HUES48 (cell line): ENCODE results near the gene SOX15.

ENCODE experiments used
- H3K27ac ChIP-seq: one replicate; pipeline ENCODE4 v1.7.0; 2013; ENCODE audit warnings: low read depth, low read length, inconsistent platforms
- H3K27me3 ChIP-seq: 2 replicates; pipeline ENCODE4 v1.6.1; 2013; ENCODE audit warnings: mild to moderate bottlenecking, low read length; ENCODE audit not compliant: control insufficient read depth, insufficient read depth
- H3K36me3 ChIP-seq: 2 replicates; pipeline ENCODE4 v1.6.1; 2013; ENCODE audit warnings: low read length; ENCODE audit not compliant: control insufficient read depth, insufficient read depth
- H3K4me1 ChIP-seq: 2 replicates; pipeline ENCODE4 v1.6.1; 2013; ENCODE audit warnings: mild to moderate bottlenecking, low read length; ENCODE audit not compliant: control insufficient read depth, insufficient read depth
- H3K4me3 ChIP-seq: 2 replicates; pipeline ENCODE4 v1.5.1; 2013; ENCODE audit warnings: mild to moderate bottlenecking, low read depth, low read length
- H3K9ac ChIP-seq: 2 replicates; pipeline ENCODE4 v1.6.1; 2013; ENCODE audit warnings: mild to moderate bottlenecking, low read depth, low read length, moderate library complexity
- H3K9me3 ChIP-seq: 2 replicates; pipeline ENCODE4 v1.6.1; 2013; ENCODE audit warnings: low read length; ENCODE audit not compliant: control insufficient read depth, insufficient read depth

Gene SOX15

GRCh38 chr17:7560172-7561027, 29.5 kb downstream of the SOX15 start:
- H3K4me1 ChIP-seq: peaks cover 43% of the 10 kb centered on the region
- H3K27ac ChIP-seq: peak overlapping the region; percentile 91
- no peaks in the 10 kb centered on the region for H3K27me3 ChIP-seq
- peak overlapping the region; percentile 70 for H3K4me3 ChIP-seq
- no peak overlapping the region for H3K9ac ChIP-seq
- no peaks in the 10 kb centered on the region for H3K9me3 ChIP-seq
- peaks cover 21% of the 10 kb centered on the region for H3K36me3 ChIP-seq

GRCh38 chr17:7559320-7560171, 30.3 kb downstream of the SOX15 start:
- H3K9ac ChIP-seq: no peak overlapping the region
- no peak overlapping the region for H3K27ac ChIP-seq
- peaks cover 43% of the 10 kb centered on the region for H3K4me1 ChIP-seq
- no peaks in the 10 kb centered on the region for H3K9me3 ChIP-seq
- H3K36me3 ChIP-seq: peaks cover 12% of the 10 kb centered on the region
- no peaks in the 10 kb centered on the region for H3K27me3 ChIP-seq
- no peak overlapping the region for H3K4me3 ChIP-seq

- no peaks in the 10 kb centered on the region for H3K27me3 ChIP-seq
- H3K9me3 ChIP-seq: no peaks in the 10 kb centered on the region
- peaks cover 4% of the 10 kb centered on the region for H3K36me3 ChIP-seq
- H3K9ac ChIP-seq: peak within 1 kb of the TSS; percentile 51; the same call in 1 of the 2 replicates
- H3K4me1 ChIP-seq: peaks cover 43% of the 10 kb centered on the region
- H3K27ac ChIP-seq: peak within 1 kb of the TSS; percentile 50
- H3K4me3 ChIP-seq: peak within 1 kb of the TSS; percentile 30; the same call in 1 of the 2 replicates
Measured at GRCh38 chr17:7558544-7559319, 31.2 kb downstream of the SOX15 start, which contains the start of gene TNFSF13. TSS of gene TNFSF13 (plus strand) at chr17:7558750. CDS start at chr17:7559040, 290 bp downstream.

- peak overlapping the region; percentile 30; the same call in 1 of the 2 replicates for H3K4me3 ChIP-seq
- H3K36me3 ChIP-seq: no peaks in the 10 kb centered on the region
- H3K9me3 ChIP-seq: no peaks in the 10 kb centered on the region
- peaks cover 43% of the 10 kb centered on the region for H3K4me1 ChIP-seq
- no peaks in the 10 kb centered on the region for H3K27me3 ChIP-seq
- peak overlapping the region; percentile 51; the same call in 1 of the 2 replicates for H3K9ac ChIP-seq
- peak overlapping the region; percentile 50 for H3K27ac ChIP-seq
Measured at GRCh38 chr17:7557775-7558543, 31.9 kb downstream of the SOX15 start.

- no peaks in the 10 kb centered on the region for H3K9me3 ChIP-seq
- H3K27me3 ChIP-seq: no peaks in the 10 kb centered on the region
- H3K9ac ChIP-seq: no peak overlapping the region
- no peak overlapping the region for H3K4me3 ChIP-seq
- H3K27ac ChIP-seq: no peak overlapping the region
- H3K36me3 ChIP-seq: no peaks in the 10 kb centered on the region
- peaks cover 38% of the 10 kb centered on the region for H3K4me1 ChIP-seq
Measured at GRCh38 chr17:7557147-7557764, 32.6 kb downstream of the SOX15 start.

- Histone ChIP-seq H3K36me3 (no peaks in the 10 kb centered on the region), H3K4me1 (peaks cover 38% of the 10 kb centered on the region), H3K27ac (no peak overlapping the region), H3K27me3 (no peaks in the 10 kb centered on the region), H3K9ac (no peak overlapping the region), H3K9me3 (no peaks in the 10 kb centered on the region), H3K4me3 (no peak overlapping the region)
Measured at GRCh38 chr17:7556627-7557026, 33.3 kb downstream of the SOX15 start.

GRCh38 chr17:7555320-7555948, 34.5 kb downstream of the SOX15 start:
- H3K4me3 ChIP-seq: no peak overlapping the region
- H3K9ac ChIP-seq: no peak overlapping the region
- no peak overlapping the region for H3K27ac ChIP-seq
- no peaks in the 10 kb centered on the region for H3K36me3 ChIP-seq
- H3K27me3 ChIP-seq: no peaks in the 10 kb centered on the region
- peaks cover 33% of the 10 kb centered on the region for H3K4me1 ChIP-seq
- no peaks in the 10 kb centered on the region for H3K9me3 ChIP-seq

- peaks cover 2% of the 10 kb centered on the region; the same call in 1 of the 2 replicates for H3K27me3 ChIP-seq
- H3K4me1 ChIP-seq: peaks cover 19% of the 10 kb centered on the region
- H3K36me3 ChIP-seq: no peaks in the 10 kb centered on the region
- no peak overlapping the region for H3K9ac ChIP-seq
- H3K9me3 ChIP-seq: no peaks in the 10 kb centered on the region
- no peak overlapping the region for H3K27ac ChIP-seq
- H3K4me3 ChIP-seq: no peak overlapping the region
Measured at GRCh38 chr17:7553356-7553755, 36.5 kb downstream of the SOX15 start.

GRCh38 chr17:7552621-7553051, 37.3 kb downstream of the SOX15 start:
- Histone ChIP-seq H3K9me3 (no peaks in the 10 kb centered on the region), H3K9ac (no peak overlapping the region), H3K4me3 (no peak overlapping the region), H3K36me3 (no peaks in the 10 kb centered on the region), H3K27me3 (peaks cover 3% of the 10 kb centered on the region; the same call in 1 of the 2 replicates), H3K4me1 (peaks cover 14% of the 10 kb centered on the region), H3K27ac (no peak overlapping the region)
